ENCODE data around the gene IL16. TPM values are rescaled to one million over a fixed set of nuclear protein-coding genes. Genes with fewer than 3 reads are reported as not detected.

Gene IL16
- total RNA-seq, 4 donors from 2014 or later = 28.1 to 40.8 (median 37.1) TPM

DNA sequence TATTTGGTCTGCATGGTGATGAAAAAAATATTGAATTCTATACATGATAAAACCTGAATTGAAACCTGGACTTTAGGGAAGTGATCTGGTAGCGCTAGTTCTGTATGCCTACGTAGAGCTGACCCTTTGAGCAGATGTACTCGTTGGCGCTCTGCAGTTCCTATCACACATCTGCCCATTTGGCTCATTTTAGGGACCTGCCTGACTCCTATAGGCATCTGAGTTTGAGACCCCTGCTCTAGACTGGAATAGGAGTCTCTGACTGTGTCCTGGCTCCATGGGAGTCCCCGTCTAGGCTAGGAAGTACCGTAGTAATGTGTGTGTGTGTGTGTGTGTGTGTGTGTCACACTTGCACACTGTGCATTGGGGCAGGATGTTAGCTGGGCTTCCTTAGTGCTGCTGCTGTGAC, 106.0 kb downstream of the IL16 start:
- no peak for TF ChIP-seq CTCF (IDR thresholded peaks at IDR 0.05; ENCODE audit: low read depth)

- no peak for TF ChIP-seq CTCF (IDR thresholded peaks at IDR 0.05; ENCODE audit: low read depth)
Measured at GRCh38 chr15:81303244-81304225, 106.9 kb downstream of the IL16 start.

DNA sequence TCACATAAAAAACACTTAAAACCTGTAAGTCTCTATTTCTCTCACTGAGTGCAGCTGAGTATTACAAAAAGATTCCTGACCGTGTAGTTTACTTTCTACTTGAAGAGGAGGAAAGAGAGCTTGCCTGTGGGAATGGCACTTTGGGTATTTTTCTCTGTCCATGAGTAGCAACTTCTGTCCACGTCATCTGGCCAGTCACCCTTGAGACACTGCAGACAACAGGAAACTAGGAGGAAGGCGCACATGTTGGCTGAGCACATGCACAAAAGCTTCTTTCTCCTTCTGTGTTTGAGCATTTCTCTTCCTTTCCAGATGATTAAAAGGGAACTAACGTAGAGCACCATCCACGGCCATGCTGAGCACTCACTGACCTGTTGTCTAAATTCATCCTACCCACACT, 107.5 kb downstream of the IL16 start:
- TF ChIP-seq CTCF (IDR thresholded peaks at IDR 0.05; ENCODE audit: low read depth) = no peak

- TF ChIP-seq CTCF (IDR thresholded peaks at IDR 0.05; ENCODE audit: low read depth) = no peak
Measured at GRCh38 chr15:81308260-81308659, 111.6 kb downstream of the IL16 start.

- TF ChIP-seq CTCF (IDR thresholded peaks at IDR 0.05; ENCODE audit: low read depth) = no peak
Measured at GRCh38 chr15:81309647-81310450, 113.2 kb downstream of the IL16 start.

DNA sequence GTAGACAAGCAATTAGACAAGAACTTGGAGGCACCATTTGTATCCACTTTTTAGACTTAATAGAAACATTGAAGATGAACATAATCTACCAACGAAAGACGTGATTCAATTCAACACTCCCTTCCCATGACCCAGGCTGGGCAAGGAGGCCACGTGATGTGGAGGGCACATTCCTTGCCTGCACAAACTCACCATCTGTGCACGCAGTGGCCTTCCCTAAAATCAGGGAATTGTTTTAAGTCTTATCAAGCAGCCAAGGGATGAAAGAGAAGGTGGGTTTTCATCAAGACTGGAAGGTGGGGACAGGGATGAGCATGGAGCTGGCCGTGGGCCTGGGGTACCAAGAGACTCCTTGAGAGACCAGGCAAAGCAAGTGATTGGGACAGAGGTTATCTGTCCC, 113.8 kb downstream of the IL16 start:
- no peak for TF ChIP-seq CTCF (IDR thresholded peaks at IDR 0.05; ENCODE audit: low read depth)
